ENCODE data around the gene PEMT. TPM values are rescaled to one million over a fixed set of nuclear protein-coding genes. Genes with fewer than 3 reads are reported as not detected.

Gene PEMT
- total RNA-seq, 1 experiment from 2014 or later, result 178 TPM

DNA sequence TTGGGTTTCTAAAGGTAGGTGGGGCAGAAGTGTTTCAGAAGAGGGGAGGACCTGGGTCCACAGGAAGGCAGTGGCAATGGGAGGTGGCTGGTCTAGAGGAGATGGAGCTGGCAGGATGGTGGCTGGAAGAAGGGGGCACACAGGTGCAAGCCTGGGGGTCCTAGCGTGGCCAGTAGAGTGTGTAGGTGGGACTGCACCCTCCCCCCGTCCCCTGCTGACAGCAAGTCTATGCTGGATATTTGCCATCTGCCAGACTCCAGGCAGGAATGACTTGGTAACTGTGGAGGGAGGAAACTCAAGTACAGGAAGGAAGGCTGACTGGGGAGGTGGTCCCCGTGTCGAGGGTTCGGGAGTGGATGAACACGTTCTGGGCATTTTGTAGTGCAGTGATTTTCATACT lies 106.1 kb downstream of the PEMT start:
- H4K20me1 ChIP-seq (ENCODE audit: low read length), result peaks cover 26% of the 10 kb centered on the region

DNA sequence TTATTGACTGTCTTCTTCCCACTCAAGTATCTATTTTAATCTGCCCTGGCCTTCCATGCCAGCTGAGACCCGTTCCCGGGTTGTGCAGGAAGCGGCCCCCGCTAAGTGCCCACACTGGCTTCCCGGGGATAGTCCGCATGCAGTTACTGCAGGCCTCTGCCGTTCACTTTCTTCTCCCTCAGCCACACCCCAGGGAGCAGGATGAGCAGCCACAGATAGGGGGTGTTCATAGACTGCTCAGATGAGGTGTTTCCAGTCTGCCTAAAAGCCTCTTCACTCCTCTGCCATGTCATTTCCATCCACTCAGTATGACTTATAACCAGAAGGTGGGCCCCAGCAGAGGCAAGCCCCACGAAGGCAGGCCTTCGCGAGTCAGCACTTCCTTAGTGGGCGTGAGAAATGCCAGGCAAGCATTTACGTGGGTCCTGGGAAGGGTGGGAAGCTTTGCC lies 107.0 kb downstream of the PEMT start:
- Histone ChIP-seq H3K9me3 (ENCODE audit: low read length) (no peaks in the 10 kb centered on the region), H3K79me2 (ENCODE audit: low read length) (peaks cover 70% of the 10 kb centered on the region), H3K27me3 (ENCODE audit: low read length) (no peaks in the 10 kb centered on the region), H3K9ac (ENCODE audit: low read length) (no peak overlapping the region), H3K4me1 (ENCODE audit: insufficient read depth, low read length) (0 out of 2 replicates have a peak, but pooled peaks cover 6% of the 10 kb centered on the region), H3K36me3 (ENCODE audit: low read depth, low read length) (peaks cover 30% of the 10 kb centered on the region; the same call in 1 of the 2 replicates), H3K4me3 (ENCODE audit: low read length) (no peak overlapping the region), H4K20me1 (ENCODE audit: low read length) (peaks cover 24% of the 10 kb centered on the region; the same call in 1 of the 2 replicates), H3K4me2 (ENCODE audit: low read length) (no peak overlapping the region), H3K9me2 (replicated peaks; ENCODE audit: low read length) (no peaks in the 10 kb centered on the region), H3K27ac (ENCODE audit: low read length) (no peak overlapping the region), H2AFZ (ENCODE audit: low read length) (no peak overlapping the region), H3F3A (ENCODE audit: low read length, unreplicated experiment) (no peaks in the 10 kb centered on the region)
- ATAC-seq (no peak), DNase-seq (no peak)
- BruUV-seq (replicated peaks), result no TSS peak
- TF ChIP-seq, protein P1, sequence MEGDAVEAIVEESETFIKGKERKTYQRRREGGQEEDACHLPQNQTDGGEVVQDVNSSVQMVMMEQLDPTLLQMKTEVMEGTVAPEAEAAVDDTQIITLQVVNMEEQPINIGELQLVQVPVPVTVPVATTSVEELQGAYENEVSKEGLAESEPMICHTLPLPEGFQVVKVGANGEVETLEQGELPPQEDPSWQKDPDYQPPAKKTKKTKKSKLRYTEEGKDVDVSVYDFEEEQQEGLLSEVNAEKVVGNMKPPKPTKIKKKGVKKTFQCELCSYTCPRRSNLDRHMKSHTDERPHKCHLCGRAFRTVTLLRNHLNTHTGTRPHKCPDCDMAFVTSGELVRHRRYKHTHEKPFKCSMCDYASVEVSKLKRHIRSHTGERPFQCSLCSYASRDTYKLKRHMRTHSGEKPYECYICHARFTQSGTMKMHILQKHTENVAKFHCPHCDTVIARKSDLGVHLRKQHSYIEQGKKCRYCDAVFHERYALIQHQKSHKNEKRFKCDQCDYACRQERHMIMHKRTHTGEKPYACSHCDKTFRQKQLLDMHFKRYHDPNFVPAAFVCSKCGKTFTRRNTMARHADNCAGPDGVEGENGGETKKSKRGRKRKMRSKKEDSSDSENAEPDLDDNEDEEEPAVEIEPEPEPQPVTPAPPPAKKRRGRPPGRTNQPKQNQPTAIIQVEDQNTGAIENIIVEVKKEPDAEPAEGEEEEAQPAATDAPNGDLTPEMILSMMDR (conservative IDR thresholded peaks at IDR 0.05; ENCODE audit: low read depth, low read length), result no peak
- TF ChIP-seq EZH2phosphoT487 (IDR thresholded peaks at IDR 0.05; ENCODE audit: borderline replicate concordance, low read length), result no peak
- TF ChIP-seq EZH2 (IDR thresholded peaks at IDR 0.05; ENCODE audit: low read length, unreplicated experiment), result no peak
- ChIA-PET CTCF (no interaction called here), POLR2A (ENCODE audit: unreplicated experiment) (no interaction called here)
- intact Hi-C loops (cut with micrococcal nuclease), result no loop called here

More for the DNA sequence above, 106.1 kb downstream of the PEMT start:
- Histone ChIP-seq H3K27me3 (ENCODE audit: low read length) (no peaks in the 10 kb centered on the region), H3K27ac (ENCODE audit: low read length) (no peak overlapping the region), H3K9me3 (ENCODE audit: low read length) (no peaks in the 10 kb centered on the region), H3K9me2 (replicated peaks; ENCODE audit: low read length) (no peaks in the 10 kb centered on the region), H3K4me3 (ENCODE audit: low read length) (no peak overlapping the region), H3K4me1 (ENCODE audit: insufficient read depth, low read length) (0 out of 2 replicates have a peak, but pooled peaks cover 6% of the 10 kb centered on the region), H3K4me2 (ENCODE audit: low read length) (no peak overlapping the region), H3K36me3 (ENCODE audit: low read depth, low read length) (peaks cover 32% of the 10 kb centered on the region; the same call in 1 of the 2 replicates), H2AFZ (ENCODE audit: low read length) (no peak overlapping the region), H3F3A (ENCODE audit: low read length, unreplicated experiment) (no peaks in the 10 kb centered on the region), H3K9ac (ENCODE audit: low read length) (no peak overlapping the region), H3K79me2 (ENCODE audit: low read length) (peaks cover 61% of the 10 kb centered on the region)
- DNase-seq (no peak), ATAC-seq (no peak)
- intact Hi-C loops (cut with micrococcal nuclease), result no loop called here
- no TSS peak for BruUV-seq (replicated peaks)
- TF ChIP-seq EZH2phosphoT487 (IDR thresholded peaks at IDR 0.05; ENCODE audit: borderline replicate concordance, low read length) (no peak), EZH2 (IDR thresholded peaks at IDR 0.05; ENCODE audit: low read length, unreplicated experiment) (no peak)
- CTCF ChIA-PET, result no interaction called here
- POLR2A ChIA-PET (ENCODE audit: unreplicated experiment), result no interaction called here

DNA sequence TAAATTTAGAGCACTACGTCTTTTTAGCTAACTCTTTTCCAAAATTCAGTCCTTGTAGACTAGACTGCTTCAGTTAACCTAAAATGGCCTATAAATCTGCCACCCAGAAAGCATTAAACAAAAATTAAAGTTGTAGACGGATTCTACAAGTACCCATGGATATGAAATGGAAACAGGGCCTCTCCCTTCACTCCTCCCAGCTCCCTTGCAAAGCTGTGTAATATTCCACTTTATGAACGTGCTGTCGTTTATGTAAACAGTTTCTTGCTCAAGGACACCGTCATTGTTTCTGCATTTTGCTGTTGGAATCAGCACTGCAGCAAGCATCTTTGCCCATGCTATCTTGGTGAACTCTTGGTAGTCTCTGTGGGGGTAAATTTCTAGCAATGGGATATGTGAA lies 109.6 kb downstream of the PEMT start:
- DNase-seq (no peak), ATAC-seq (no peak)
- ChIA-PET POLR2A (ENCODE audit: unreplicated experiment) (no interaction called here), CTCF (no interaction called here)
- Histone ChIP-seq H3K27me3 (ENCODE audit: low read length) (no peaks in the 10 kb centered on the region), H3K27ac (ENCODE audit: low read length) (no peak overlapping the region), H3K4me3 (ENCODE audit: low read length) (no peak overlapping the region), H3K9me2 (replicated peaks; ENCODE audit: low read length) (no peaks in the 10 kb centered on the region), H2AFZ (ENCODE audit: low read length) (no peak overlapping the region), H3K4me2 (ENCODE audit: low read length) (no peak overlapping the region; the same call in 1 of the 2 replicates), H3K9ac (ENCODE audit: low read length) (no peak overlapping the region), H3K4me1 (ENCODE audit: insufficient read depth, low read length) (peaks cover 21% of the 10 kb centered on the region), H3K79me2 (ENCODE audit: low read length) (peaks cover 90% of the 10 kb centered on the region), H3K9me3 (ENCODE audit: low read length) (no peaks in the 10 kb centered on the region), H3K36me3 (ENCODE audit: low read depth, low read length) (peaks cover 18% of the 10 kb centered on the region; the same call in 1 of the 2 replicates), H4K20me1 (ENCODE audit: low read length) (peaks cover 28% of the 10 kb centered on the region; the same call in 1 of the 2 replicates), H3F3A (ENCODE audit: low read length, unreplicated experiment) (no peaks in the 10 kb centered on the region)
- BruUV-seq (replicated peaks), result no TSS peak
- intact Hi-C loops (cut with micrococcal nuclease), result no loop called here
- no peak for TF ChIP-seq EZH2 (IDR thresholded peaks at IDR 0.05; ENCODE audit: low read length, unreplicated experiment)
- TF ChIP-seq, protein P1 (conservative IDR thresholded peaks at IDR 0.05; ENCODE audit: low read depth, low read length), result no peak
- no peak for TF ChIP-seq EZH2phosphoT487 (IDR thresholded peaks at IDR 0.05; ENCODE audit: borderline replicate concordance, low read length)

Measured in PC-3 (cell line).